H9 (cell line): ENCODE data around the gene OPTC. TPM values are rescaled to one million over a fixed set of nuclear protein-coding genes. Genes with fewer than 3 reads are reported as not detected.

Source experiments
- DNase-seq: peaks from one replicate; pipeline ENCODE4 v3.0.0-alpha.2; 2017
- H2AFZ ChIP-seq: one replicate; pipeline ENCODE4 v1.6.1; 2013; ENCODE audit warnings: mild to moderate bottlenecking, low read length, control low read depth, moderate library complexity
- H2AK5ac ChIP-seq: 2 replicates; pipeline ENCODE4 v1.6.1; 2013; ENCODE audit warnings: low read length, control low read depth, mixed read lengths; ENCODE audit not compliant: insufficient read length
- H2BK120ac ChIP-seq: one replicate; pipeline ENCODE4 v1.6.1; 2013; ENCODE audit warnings: low read depth, mild to moderate bottlenecking, low read length, control low read depth, inconsistent platforms; ENCODE audit not compliant: poor library complexity, severe bottlenecking
- H2BK12ac ChIP-seq: 2 replicates; pipeline ENCODE4 v1.6.1; 2013; ENCODE audit warnings: low read length, control low read depth, mixed read lengths, low read depth; ENCODE audit not compliant: insufficient read length
- H2BK15ac ChIP-seq: 2 replicates; pipeline ENCODE4 v1.6.1; 2013; ENCODE audit warnings: low read depth, low read length, control low read depth
- H2BK20ac ChIP-seq: one replicate; pipeline ENCODE4 v1.6.1; 2013; ENCODE audit warnings: low read depth, mild to moderate bottlenecking, low read length, control low read depth, inconsistent platforms; ENCODE audit not compliant: poor library complexity, severe bottlenecking
- H2BK5ac ChIP-seq: 2 replicates; pipeline ENCODE4 v1.6.1; 2013; ENCODE audit warnings: low read length, control low read depth, mixed read lengths; ENCODE audit not compliant: insufficient read length
- H3K14ac ChIP-seq: 2 replicates; pipeline ENCODE4 v1.6.1; 2013; ENCODE audit warnings: low read length, control low read depth; ENCODE audit not compliant: insufficient read depth
- H3K18ac ChIP-seq: 2 replicates; pipeline ENCODE4 v1.6.1; 2013; ENCODE audit warnings: low read depth, mild to moderate bottlenecking, mixed read lengths, low read length, control low read depth; ENCODE audit not compliant: insufficient read length
- H3K23ac ChIP-seq: 2 replicates; pipeline ENCODE4 v1.6.1; 2013; ENCODE audit warnings: low read length, control low read depth, mixed read lengths, low read depth; ENCODE audit not compliant: insufficient read length
- H3K23me2 ChIP-seq: 2 replicates; pipeline ENCODE4 v1.6.1; 2013; ENCODE audit warnings: low read depth, mild to moderate bottlenecking, mixed read lengths, low read length, control low read depth; ENCODE audit not compliant: insufficient read length, poor library complexity, severe bottlenecking
- H3K27ac ChIP-seq: 2 replicates; pipeline ENCODE4 v1.5.1; 2013; ENCODE audit warnings: low read length, control low read depth, mixed read lengths, low read depth; ENCODE audit not compliant: insufficient read length
- H3K27me3 ChIP-seq: 2 replicates; pipeline ENCODE4 v1.6.1; 2013; ENCODE audit warnings: low read length, control low read depth, inconsistent platforms; ENCODE audit not compliant: insufficient read depth
- H3K4ac ChIP-seq: 2 replicates; pipeline ENCODE4 v1.6.1; 2013; ENCODE audit warnings: low read depth, mild to moderate bottlenecking, control low read depth, inconsistent platforms, low read length, moderate library complexity
- H3K4me1 ChIP-seq: 2 replicates; pipeline ENCODE4 v1.6.1; 2013; ENCODE audit warnings: low read length, control low read depth, inconsistent platforms; ENCODE audit not compliant: insufficient read depth
- H3K4me2 ChIP-seq: 2 replicates; pipeline ENCODE4 v1.6.1; 2013; ENCODE audit warnings: low read length, control low read depth, mixed read lengths; ENCODE audit not compliant: insufficient read length, insufficient read depth
- H3K56ac ChIP-seq: 2 replicates; pipeline ENCODE4 v1.6.1; 2013; ENCODE audit warnings: low read depth, mild to moderate bottlenecking, mixed read lengths, low read length, control low read depth; ENCODE audit not compliant: insufficient read length
- H3K79me1 ChIP-seq: 2 replicates; pipeline ENCODE4 v1.6.1; 2013; ENCODE audit warnings: low read depth, mild to moderate bottlenecking, moderate library complexity, low read length, control low read depth, inconsistent platforms; ENCODE audit not compliant: insufficient read depth, poor library complexity, severe bottlenecking
- H3K79me2 ChIP-seq: 2 replicates; pipeline ENCODE4 v1.6.1; 2013; ENCODE audit warnings: low read length, control low read depth, inconsistent platforms; ENCODE audit not compliant: insufficient read depth
- H3K9ac ChIP-seq: 2 replicates; pipeline ENCODE4 v1.6.1; 2013; ENCODE audit warnings: low read length, control low read depth, mixed read lengths; ENCODE audit not compliant: insufficient read length; ENCODE audit errors: extremely low read depth
- H3K9me3 ChIP-seq: one replicate; pipeline ENCODE4 v1.6.1; 2013; ENCODE audit warnings: low read depth, low read length, inconsistent platforms; ENCODE audit not compliant: control insufficient read depth
- H3T11ph ChIP-seq: one replicate; pipeline ENCODE4 v1.6.1; 2013; ENCODE audit warnings: mild to moderate bottlenecking, low read length, control low read depth, inconsistent platforms
- H4K20me1 ChIP-seq: one replicate; pipeline ENCODE4 v1.6.1; 2013; ENCODE audit not compliant: control insufficient read depth, insufficient read length, insufficient read depth
- H4K5ac ChIP-seq: 2 replicates; pipeline ENCODE4 v1.6.1; 2013; ENCODE audit warnings: low read depth, mild to moderate bottlenecking, mixed read lengths, low read length, control low read depth; ENCODE audit not compliant: insufficient read length
- H4K8ac ChIP-seq: replicated peaks from 2 replicates; pipeline ENCODE4 v1.6.1; 2013; ENCODE audit warnings: low read length, control low read depth, mixed read lengths, low read depth; ENCODE audit not compliant: insufficient read length
- H4K91ac ChIP-seq: 2 replicates; pipeline ENCODE4 v1.6.1; 2013; ENCODE audit warnings: low read depth, mild to moderate bottlenecking, moderate library complexity, mixed read lengths, low read length, control low read depth; ENCODE audit not compliant: insufficient read length
- H3K27ac Mint-ChIP-seq, 3 experiments: 2 replicates in 2 of 3; 3 replicates in 1 of 3; pipeline ENCODE4 v1.8.0; 2020 to 2021; ENCODE audit warnings: mixed read lengths in 3 of 3, mild to moderate bottlenecking in 1 of 3, moderate library complexity in 1 of 3
- H3K27me3 Mint-ChIP-seq: 2 replicates; pipeline ENCODE4 v1.8.0; 2021; ENCODE audit warnings: low read depth, mild to moderate bottlenecking, moderate library complexity, mixed read lengths
- H3K36me3 Mint-ChIP-seq, 3 experiments: 2 replicates in 2 of 3; 3 replicates in 1 of 3; pipeline ENCODE4 v1.8.0; 2020 to 2021; ENCODE audit warnings: low read depth in 3 of 3, mixed read lengths in 3 of 3; ENCODE audit not compliant: insufficient read depth in 1 of 3
- H3K4me1 Mint-ChIP-seq, 2 experiments: 2 replicates each; pipeline ENCODE4 v1.8.0; 2020; ENCODE audit warnings: mixed read lengths in 2 of 2
- H3K4me3 Mint-ChIP-seq, 2 experiments: 2 replicates in 1 of 2; 3 replicates in 1 of 2; pipeline ENCODE4 v1.8.0; 2020 to 2021; ENCODE audit warnings: mild to moderate bottlenecking in 2 of 2, mixed read lengths in 2 of 2, moderate library complexity in 1 of 2
- H3K9me3 Mint-ChIP-seq, 2 experiments: 2 replicates in 1 of 2; 3 replicates in 1 of 2; pipeline ENCODE4 v1.8.0; 2020; ENCODE audit warnings: mild to moderate bottlenecking in 2 of 2, mixed read lengths in 2 of 2, moderate library complexity in 1 of 2
- WGBS: extraction: QIAGEN DNeasy Blood & Tissue Kit; methylation state at CpG from one replicate; pipeline ENCODE4 v1.1.7; 2013; ENCODE audit warnings: missing lambda C conversion rate, low lambda C conversion rate, mixed read lengths; ENCODE audit not compliant: insufficient read length; ENCODE audit errors: extremely low coverage; 5-methylcytosine and 5-hydroxymethylcytosine counted together
- total RNA-seq: library from RNA; stranded (reverse); gene quantifications from 2 replicates; pipeline ENCODE4 v1.2.1, GENCODE V29; 2021
- TF ChIP-seq, protein P1 (sequence below): fragments of 200-600 bp; sonication (generic); conservative IDR thresholded peaks from 3 replicates; pipeline ENCODE4 v1.8.0; 2021; ENCODE audit warnings: antibody characterized with exemption, mild to moderate bottlenecking

OPTC gene
- total RNA-seq, 1 experiment from 2014 or later = 1.1 TPM

DNA sequence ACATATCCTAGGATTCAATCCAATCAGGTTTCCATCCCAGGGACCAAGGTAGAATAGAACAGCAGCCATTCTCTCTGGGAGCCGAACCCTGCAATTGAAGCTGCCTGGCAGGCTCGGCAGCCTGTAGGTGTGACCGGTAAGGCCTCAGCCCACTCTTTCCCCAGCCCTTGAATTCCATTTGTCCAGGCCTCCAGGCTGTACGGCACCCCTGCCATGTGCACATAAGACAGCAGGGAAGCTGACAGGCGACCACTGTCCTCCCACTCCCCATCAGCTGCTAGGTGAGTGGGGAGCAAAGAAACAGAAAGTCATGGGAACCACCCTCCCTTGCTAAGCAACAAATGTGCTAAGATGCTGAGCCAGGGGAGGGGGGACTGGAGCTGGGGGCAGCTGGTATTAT, 23.0 kb downstream of the OPTC start:
- Histone ChIP-seq H3K79me2 (no peaks in the 10 kb centered on the region), H2BK5ac (no peak overlapping the region), H2AFZ (no peak overlapping the region), H3K56ac (no peak overlapping the region), H3K23me2 (peaks cover 7% of the 10 kb centered on the region), H3K4ac (no peak overlapping the region), H3K23ac (no peak overlapping the region), H4K20me1 (no peaks in the 10 kb centered on the region), H3K9me3 (no peaks in the 10 kb centered on the region), H3T11ph (no peak overlapping the region), H3K18ac (no peak overlapping the region), H3K27ac (no peak overlapping the region), H3K14ac (no peak overlapping the region), H2BK12ac (no peak overlapping the region), H3K79me1 (no peaks in the 10 kb centered on the region), H3K9ac (no peak overlapping the region), H4K91ac (no peak overlapping the region), H3K4me2 (no peak overlapping the region), H3K27me3 (peaks cover 20% of the 10 kb centered on the region; the same call in 1 of the 2 replicates), H2BK120ac (no peak overlapping the region), H2BK20ac (no peak overlapping the region), H2BK15ac (no peak overlapping the region), H3K4me1 (peaks cover 23% of the 10 kb centered on the region; the same call in 1 of the 2 replicates), H4K5ac (no peak overlapping the region), H4K8ac (no peak overlapping the region), H2AK5ac (no peak overlapping the region)
- DNase-seq = no peak
- Mint-ChIP-seq H3K4me3 (no peak overlapping the region), H3K27ac (no peak overlapping the region), H3K9me3 (peaks cover 0 to 6% of the 10 kb centered on the region in 2 experiments; a peak in 2 of 5 replicates), H3K36me3 (no peaks in the 10 kb centered on the region), H3K27me3 (peaks cover 94% of the 10 kb centered on the region), H3K4me1 (peaks cover 79 to 84% of the 10 kb centered on the region in 2 experiments)
- no CpG with 5 or more reads among the region's 5 CpGs for WGBS
- TF ChIP-seq, protein P1, sequence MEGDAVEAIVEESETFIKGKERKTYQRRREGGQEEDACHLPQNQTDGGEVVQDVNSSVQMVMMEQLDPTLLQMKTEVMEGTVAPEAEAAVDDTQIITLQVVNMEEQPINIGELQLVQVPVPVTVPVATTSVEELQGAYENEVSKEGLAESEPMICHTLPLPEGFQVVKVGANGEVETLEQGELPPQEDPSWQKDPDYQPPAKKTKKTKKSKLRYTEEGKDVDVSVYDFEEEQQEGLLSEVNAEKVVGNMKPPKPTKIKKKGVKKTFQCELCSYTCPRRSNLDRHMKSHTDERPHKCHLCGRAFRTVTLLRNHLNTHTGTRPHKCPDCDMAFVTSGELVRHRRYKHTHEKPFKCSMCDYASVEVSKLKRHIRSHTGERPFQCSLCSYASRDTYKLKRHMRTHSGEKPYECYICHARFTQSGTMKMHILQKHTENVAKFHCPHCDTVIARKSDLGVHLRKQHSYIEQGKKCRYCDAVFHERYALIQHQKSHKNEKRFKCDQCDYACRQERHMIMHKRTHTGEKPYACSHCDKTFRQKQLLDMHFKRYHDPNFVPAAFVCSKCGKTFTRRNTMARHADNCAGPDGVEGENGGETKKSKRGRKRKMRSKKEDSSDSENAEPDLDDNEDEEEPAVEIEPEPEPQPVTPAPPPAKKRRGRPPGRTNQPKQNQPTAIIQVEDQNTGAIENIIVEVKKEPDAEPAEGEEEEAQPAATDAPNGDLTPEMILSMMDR = no peak
